ENCODE measurements around the gene SEC11C. TPM values are rescaled to one million over a fixed set of nuclear protein-coding genes. Genes with fewer than 3 reads are reported as not detected.

SEC11C gene
- total and polyA plus RNA-seq, 2 donors (not counting 1 experiment from before 2014, with no cell fraction given), result 29.0 to 76.8 TPM

- WGBS (ENCODE audit: insufficient coverage), result 71% methylated on average over 1 of the region's 1 CpG
- ChIA-PET CTCF (interaction anchor here (0.7 to 4.9 kb wide), 4 partner anchors 8 to 57 kb away, joined by 3 to 31 read pairs (median 3); no protein-coding TSS in a partner anchor), POLR2A (no interaction called here)
- Histone ChIP-seq H3K9me3 (ENCODE audit: control extremely low read depth in 1 of 3, control insufficient read depth in 2 of 3, insufficient read depth in 1 of 3, low read length in 2 of 3) (no peaks in the 10 kb centered on the region), H3K4me3 (ENCODE audit: control extremely low read depth in 1 of 5, extremely low read depth in 1 of 5, insufficient read depth in 1 of 5, low read depth in 2 of 5, low read length in 4 of 5) (no peak overlapping the region), H3K27ac (ENCODE audit: low read length in 2 of 2) (peak overlapping the region; percentile 45 to 65), H3K9ac (ENCODE audit: low read length) (peak overlapping the region; percentile 97), H3K4me2 (replicated peaks; ENCODE audit: low read depth, low read length, poor library complexity, severe bottlenecking) (peak overlapping the region; percentile 94), H3K4me1 (ENCODE audit: control insufficient read depth in 2 of 2, insufficient read depth in 2 of 2, low read length in 2 of 2) (peaks cover 24 to 38% of the 10 kb centered on the region in 2 donors), H4K20me1 (ENCODE audit: control insufficient read depth, insufficient read depth, low read length, poor library complexity, severe bottlenecking) (peaks cover 28% of the 10 kb centered on the region), H3K27me3 (replicated peaks in 1 of 4; ENCODE audit: control extremely low read depth in 1 of 4, control insufficient read depth in 3 of 4, insufficient read depth in 4 of 4, low read length in 3 of 4) (no peaks in the 10 kb centered on the region), H2AFZ (ENCODE audit: insufficient read depth, low read depth, low read length, poor library complexity, severe bottlenecking) (peak overlapping the region; percentile 2), H3K79me2 (ENCODE audit: control insufficient read depth, insufficient read depth, low read length) (peaks cover 65% of the 10 kb centered on the region), H3K36me3 (replicated peaks in 1 of 2; ENCODE audit: control extremely low read depth in 1 of 2, control insufficient read depth in 1 of 2, extremely low read depth in 1 of 2, insufficient read depth in 2 of 2, low read length in 1 of 2) (peaks cover 0 to 4% of the 10 kb centered on the region in 2 experiments)
- Mint-ChIP-seq H3K9me3 (ENCODE audit: insufficient read depth) (no peaks in the 10 kb centered on the region), H3K4me1 (peaks cover 56% of the 10 kb centered on the region), H3K27me3 (no peaks in the 10 kb centered on the region), H3K4me3 (peak overlapping the region; percentile 99), H3K27ac (peak overlapping the region; percentile 100)
- ATAC-seq (ENCODE audit: low read depth) (no peak), DNase-seq (peak; percentile 37)
- TF ChIP-seq, protein P1, sequence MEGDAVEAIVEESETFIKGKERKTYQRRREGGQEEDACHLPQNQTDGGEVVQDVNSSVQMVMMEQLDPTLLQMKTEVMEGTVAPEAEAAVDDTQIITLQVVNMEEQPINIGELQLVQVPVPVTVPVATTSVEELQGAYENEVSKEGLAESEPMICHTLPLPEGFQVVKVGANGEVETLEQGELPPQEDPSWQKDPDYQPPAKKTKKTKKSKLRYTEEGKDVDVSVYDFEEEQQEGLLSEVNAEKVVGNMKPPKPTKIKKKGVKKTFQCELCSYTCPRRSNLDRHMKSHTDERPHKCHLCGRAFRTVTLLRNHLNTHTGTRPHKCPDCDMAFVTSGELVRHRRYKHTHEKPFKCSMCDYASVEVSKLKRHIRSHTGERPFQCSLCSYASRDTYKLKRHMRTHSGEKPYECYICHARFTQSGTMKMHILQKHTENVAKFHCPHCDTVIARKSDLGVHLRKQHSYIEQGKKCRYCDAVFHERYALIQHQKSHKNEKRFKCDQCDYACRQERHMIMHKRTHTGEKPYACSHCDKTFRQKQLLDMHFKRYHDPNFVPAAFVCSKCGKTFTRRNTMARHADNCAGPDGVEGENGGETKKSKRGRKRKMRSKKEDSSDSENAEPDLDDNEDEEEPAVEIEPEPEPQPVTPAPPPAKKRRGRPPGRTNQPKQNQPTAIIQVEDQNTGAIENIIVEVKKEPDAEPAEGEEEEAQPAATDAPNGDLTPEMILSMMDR (IDR thresholded peaks at IDR 0.05), result no peak
- no peak for TF ChIP-seq EZH2 (IDR thresholded peaks at IDR 0.05; ENCODE audit: borderline replicate concordance, insufficient read depth, low read depth, low read length, poor library complexity, severe bottlenecking)
- intact Hi-C loops (cut with micrococcal nuclease), result no loop called here
Measured at GRCh38 chr18:59141294-59142068, 1.8 kb downstream of the SEC11C start.

DNA sequence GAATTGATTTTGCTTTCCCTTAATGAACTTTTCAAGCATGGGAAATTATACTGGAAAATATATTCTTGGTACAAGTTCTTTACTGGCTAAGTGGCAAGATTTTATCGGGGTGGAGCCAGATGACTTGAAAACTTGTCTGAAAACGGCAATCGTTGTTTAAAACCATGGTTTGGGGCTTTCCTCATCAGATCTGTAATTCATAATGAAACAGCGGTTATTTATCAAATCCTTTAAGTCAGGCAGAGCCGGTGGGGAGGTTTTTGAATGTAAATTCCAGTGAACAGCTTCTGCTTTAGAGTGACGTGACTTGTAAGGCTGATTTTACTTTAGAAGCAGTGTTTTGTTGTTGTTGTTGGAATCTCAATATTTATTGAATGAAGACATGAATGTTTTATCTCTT, 2.6 kb downstream of the SEC11C start:
- Mint-ChIP-seq H3K27ac (peak overlapping the region; percentile 100), H3K9me3 (ENCODE audit: insufficient read depth) (no peaks in the 10 kb centered on the region), H3K4me3 (peak overlapping the region; percentile 99), H3K27me3 (no peaks in the 10 kb centered on the region), H3K4me1 (peaks cover 58% of the 10 kb centered on the region)
- no peaks in the 10 kb centered on the region for H3K9me3 ChIP-seq (ENCODE audit: control extremely low read depth in 1 of 3, control insufficient read depth in 2 of 3, insufficient read depth in 1 of 3, low read length in 2 of 3)
- DNase-seq (peak; percentile 31), ATAC-seq (ENCODE audit: low read depth) (no peak)
- no peaks in the 10 kb centered on the region for H3K27me3 ChIP-seq (replicated peaks in 1 of 4; ENCODE audit: control extremely low read depth in 1 of 4, control insufficient read depth in 3 of 4, insufficient read depth in 4 of 4, low read length in 3 of 4)
- POLR2A ChIA-PET, result no interaction called here
- 68% methylated on average over 5 of the region's 6 CpGs for WGBS (ENCODE audit: insufficient coverage)
- peaks cover 30% of the 10 kb centered on the region for H4K20me1 ChIP-seq (ENCODE audit: control insufficient read depth, insufficient read depth, low read length, poor library complexity, severe bottlenecking)
- intact Hi-C loops (cut with micrococcal nuclease), result no loop called here
- peak overlapping the region; percentile 45 to 65 for H3K27ac ChIP-seq (ENCODE audit: low read length in 2 of 2)
- peak overlapping the region; percentile 94 for H3K4me2 ChIP-seq (replicated peaks; ENCODE audit: low read depth, low read length, poor library complexity, severe bottlenecking)
- no peak overlapping the region for H3K9ac ChIP-seq (ENCODE audit: low read length)
- TF ChIP-seq EZH2 (IDR thresholded peaks at IDR 0.05; ENCODE audit: borderline replicate concordance, insufficient read depth, low read depth, low read length, poor library complexity, severe bottlenecking), result no peak
- TF ChIP-seq, protein P1 (IDR thresholded peaks at IDR 0.05), result no peak
- peak overlapping the region in 1 of 5 experiments; percentile 20 for H3K4me3 ChIP-seq (ENCODE audit: control extremely low read depth in 1 of 5, extremely low read depth in 1 of 5, insufficient read depth in 1 of 5, low read depth in 2 of 5, low read length in 4 of 5)
- peaks cover 73% of the 10 kb centered on the region for H3K79me2 ChIP-seq (ENCODE audit: control insufficient read depth, insufficient read depth, low read length)
- H3K36me3 ChIP-seq (replicated peaks in 1 of 2; ENCODE audit: control extremely low read depth in 1 of 2, control insufficient read depth in 1 of 2, extremely low read depth in 1 of 2, insufficient read depth in 2 of 2, low read length in 1 of 2), result peaks cover 0 to 12% of the 10 kb centered on the region in 2 experiments
- no peak overlapping the region for H2AFZ ChIP-seq (ENCODE audit: insufficient read depth, low read depth, low read length, poor library complexity, severe bottlenecking)
- CTCF ChIA-PET, result interaction anchor here (0.9 to 4.9 kb wide), 3 partner anchors 14 to 58 kb away, joined by 3 to 31 read pairs (median 3); no protein-coding TSS in a partner anchor
- H3K4me1 ChIP-seq (ENCODE audit: control insufficient read depth in 2 of 2, insufficient read depth in 2 of 2, low read length in 2 of 2), result peaks cover 24 to 38% of the 10 kb centered on the region in 2 donors

Data from B cell (primary cell).